Activated effector memory CD4-positive, alpha-beta T cell treated with anti-CD3 and anti-CD28 coated beads, Interleukin-2, amount 50 U/mL, for 16 hours (primary cell): ENCODE data around the gene CCHCR1.
"Not testable (repeated sequence)": the region's sequence is repeated elsewhere in the genome, so short reads cannot be mapped to it uniquely, and the experiment has no call there.

Experiments
- DNase-seq: peaks from one replicate; pipeline ENCODE4 v3.0.0-alpha.2; 2020

Gene CCHCR1, protein sequence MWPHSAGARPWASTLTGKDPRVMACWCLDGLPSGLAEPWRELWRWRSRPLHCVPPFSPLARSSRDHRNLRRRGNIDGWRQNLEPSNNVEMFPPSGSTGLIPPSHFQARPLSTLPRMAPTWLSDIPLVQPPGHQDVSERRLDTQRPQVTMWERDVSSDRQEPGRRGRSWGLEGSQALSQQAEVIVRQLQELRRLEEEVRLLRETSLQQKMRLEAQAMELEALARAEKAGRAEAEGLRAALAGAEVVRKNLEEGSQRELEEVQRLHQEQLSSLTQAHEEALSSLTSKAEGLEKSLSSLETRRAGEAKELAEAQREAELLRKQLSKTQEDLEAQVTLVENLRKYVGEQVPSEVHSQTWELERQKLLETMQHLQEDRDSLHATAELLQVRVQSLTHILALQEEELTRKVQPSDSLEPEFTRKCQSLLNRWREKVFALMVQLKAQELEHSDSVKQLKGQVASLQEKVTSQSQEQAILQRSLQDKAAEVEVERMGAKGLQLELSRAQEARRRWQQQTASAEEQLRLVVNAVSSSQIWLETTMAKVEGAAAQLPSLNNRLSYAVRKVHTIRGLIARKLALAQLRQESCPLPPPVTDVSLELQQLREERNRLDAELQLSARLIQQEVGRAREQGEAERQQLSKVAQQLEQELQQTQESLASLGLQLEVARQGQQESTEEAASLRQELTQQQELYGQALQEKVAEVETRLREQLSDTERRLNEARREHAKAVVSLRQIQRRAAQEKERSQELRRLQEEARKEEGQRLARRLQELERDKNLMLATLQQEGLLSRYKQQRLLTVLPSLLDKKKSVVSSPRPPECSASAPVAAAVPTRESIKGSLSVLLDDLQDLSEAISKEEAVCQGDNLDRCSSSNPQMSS

GRCh38 chr6:31157513-31158139 lies at the start of gene CCHCR1:
Gene CCHCR1 (minus strand): TSS chr6:31157802. CDS start chr6:31157600, 202 bp downstream.
- no peak for DNase-seq

DNA sequence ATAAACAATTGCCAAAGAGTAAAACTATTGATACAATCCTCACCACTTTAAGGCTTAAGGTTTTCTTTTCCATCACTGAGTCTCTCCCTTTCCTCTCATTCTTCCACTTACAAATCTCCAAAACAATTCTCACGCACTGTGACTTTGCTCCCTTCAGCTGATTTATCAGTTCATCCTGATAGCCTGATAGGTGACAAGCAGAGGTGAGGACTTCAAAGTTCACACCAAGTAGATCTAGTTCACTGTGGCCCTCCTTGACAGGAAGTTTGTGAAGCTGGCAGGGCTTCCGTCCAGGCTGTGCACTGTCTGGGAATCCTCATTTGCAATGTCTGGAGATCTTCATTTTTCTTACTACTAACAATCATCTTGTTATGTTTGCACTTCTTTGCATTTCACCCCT lies 48.0 kb upstream of the CCHCR1 start:
- DNase-seq = no peak

DNA sequence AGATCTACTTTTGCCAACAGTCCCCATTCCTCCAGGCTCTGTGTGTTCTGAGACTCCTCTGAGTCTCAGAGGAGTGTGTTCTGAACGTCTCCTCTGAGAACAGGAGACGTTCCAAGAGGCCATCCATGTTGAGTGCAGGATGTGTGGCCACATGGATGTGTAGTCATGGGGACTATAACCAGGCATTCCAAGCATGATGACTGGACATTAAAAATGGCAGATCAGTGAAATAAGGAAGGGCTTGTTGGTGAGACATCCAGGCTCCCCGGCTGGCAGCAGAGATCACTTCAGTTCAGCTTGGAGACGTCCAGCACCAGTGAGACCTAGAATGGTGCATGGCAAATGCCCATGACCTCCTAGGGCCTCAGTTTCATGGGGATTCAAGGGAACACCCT lies 47.1 kb upstream of the CCHCR1 start:
- DNase-seq = no peak

DNA sequence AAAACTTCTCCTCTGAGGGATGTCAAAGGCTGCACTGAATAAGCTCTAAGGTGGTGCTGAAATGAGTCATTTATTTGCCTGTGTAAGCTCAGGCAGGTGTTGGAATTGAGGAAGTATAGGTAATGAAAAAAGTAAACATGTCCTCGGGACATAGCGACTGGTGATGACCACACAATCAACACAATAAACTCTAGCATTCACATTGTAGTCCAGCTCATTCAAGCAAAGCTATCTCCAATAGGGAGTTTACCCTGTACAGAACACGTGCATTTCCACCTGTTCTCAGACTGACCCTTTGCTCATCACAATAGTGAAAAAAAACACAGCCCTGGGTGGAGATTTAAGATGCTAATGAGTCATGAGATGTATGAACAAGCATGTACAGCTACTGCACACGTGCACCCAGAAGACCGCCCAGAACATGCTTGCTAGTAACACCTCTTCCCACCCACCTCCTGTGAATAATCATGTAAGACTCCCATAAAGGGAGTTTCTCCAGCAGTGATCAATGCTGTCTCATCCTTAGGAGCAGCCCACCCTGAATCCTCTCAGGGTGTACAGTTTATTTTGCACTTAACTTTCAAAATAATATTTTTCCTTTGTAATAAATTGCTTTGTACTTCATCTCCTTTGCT lies 45.9 kb upstream of the CCHCR1 start:
- DNase-seq = peak; percentile 87

DNA sequence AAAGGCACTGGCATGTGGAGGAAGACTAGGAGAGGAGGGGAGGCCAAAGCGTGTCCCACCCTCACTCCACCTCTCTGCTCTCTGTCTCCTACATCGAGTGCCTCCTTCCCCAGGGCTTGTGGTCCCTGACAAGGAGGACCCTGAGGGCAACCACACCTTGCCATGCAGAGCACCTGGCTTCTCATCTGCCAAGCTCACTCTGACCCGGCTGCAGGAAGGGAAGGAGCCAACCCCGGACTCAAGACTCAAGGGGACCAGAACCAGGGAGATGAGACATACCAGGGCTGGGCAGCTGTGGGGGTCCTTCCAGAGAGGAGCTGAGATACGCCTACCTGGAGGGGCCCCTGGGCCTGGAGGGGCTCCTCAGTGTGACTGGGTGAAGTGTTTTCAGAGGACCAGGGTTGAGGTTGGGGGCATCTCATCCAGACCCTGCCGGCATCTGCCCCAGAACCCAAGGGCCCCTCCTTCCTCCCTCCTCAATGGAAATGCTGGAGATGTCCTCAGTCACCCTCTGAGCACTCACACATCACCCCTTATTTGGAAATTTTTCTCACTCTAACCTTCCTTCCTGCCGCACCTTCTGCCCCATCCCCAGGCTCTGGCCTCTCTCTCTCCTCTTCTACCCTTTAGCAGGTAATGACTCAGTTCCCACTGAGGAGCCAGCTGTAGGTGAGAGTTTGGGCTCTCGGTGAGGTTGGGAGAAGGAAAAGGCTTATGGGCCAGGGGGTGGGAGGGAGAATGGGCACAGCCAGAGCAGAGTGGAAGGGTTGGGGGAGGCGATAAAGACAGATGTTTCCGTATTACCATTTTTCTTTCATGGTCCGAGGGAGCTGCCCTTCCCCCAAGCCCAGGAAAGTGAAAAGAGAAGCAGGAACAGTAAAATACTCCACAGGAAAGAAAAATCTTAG lies 44.9 kb upstream of the CCHCR1 start:
- peak; percentile 66 for DNase-seq

GRCh38 chr6:31199105-31199452 lies 41.5 kb upstream of the CCHCR1 start:
- not testable (repeated sequence) for DNase-seq

- DNase-seq = peak; percentile 98
Observed at GRCh38 chr6:31197559-31198305, 40.1 kb upstream of the CCHCR1 start.

- DNase-seq = not testable (repeated sequence)
Observed at GRCh38 chr6:31196251-31197022, 38.8 kb upstream of the CCHCR1 start.

GRCh38 chr6:31195308-31195979 lies 37.8 kb upstream of the CCHCR1 start:
- DNase-seq = peak; percentile 62

GRCh38 chr6:31194061-31194834 lies 36.6 kb upstream of the CCHCR1 start:
- no peak for DNase-seq

DNA sequence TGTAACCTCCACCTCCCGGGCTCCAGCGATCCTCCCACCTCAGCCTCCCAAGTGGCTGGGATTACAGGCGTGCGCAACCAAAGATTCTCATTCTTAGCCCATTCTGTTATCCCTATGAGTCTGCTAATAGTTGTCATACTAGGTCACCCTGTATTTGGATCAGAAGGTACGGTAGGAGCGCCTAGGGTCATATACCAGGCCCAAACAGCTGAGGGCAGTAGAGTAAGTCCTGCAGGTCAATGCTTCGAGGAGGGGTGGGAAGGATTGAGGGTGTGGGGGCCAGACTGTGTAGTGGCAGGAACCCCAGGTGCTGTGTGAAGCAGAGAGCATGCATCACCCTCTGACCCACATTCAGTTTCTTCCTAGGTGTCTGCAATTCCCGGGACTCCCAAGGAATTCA lies 35.6 kb upstream of the CCHCR1 start:
- DNase-seq = peak; percentile 51

- peak; percentile 84 for DNase-seq
Observed at GRCh38 chr6:31192431-31193105, 35.0 kb upstream of the CCHCR1 start.

DNA sequence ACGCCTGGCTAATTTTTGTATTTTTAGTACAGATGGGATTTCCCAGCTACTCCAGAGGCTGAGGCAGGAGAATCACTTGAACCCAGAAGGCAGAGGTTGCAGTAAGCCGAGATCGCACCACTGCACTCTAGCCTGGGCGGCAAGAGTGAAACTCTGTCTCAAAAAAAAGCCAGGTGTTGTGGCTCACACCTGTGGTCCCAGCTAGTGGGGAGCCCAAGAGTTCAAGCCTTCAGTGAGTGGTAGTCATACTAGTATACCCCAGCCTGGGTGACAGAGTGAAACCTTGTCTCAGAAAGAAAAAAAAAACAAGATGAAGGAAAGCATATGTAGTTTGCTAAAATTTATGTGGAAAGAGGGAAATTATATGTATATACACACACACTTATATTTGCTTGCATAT lies 32.9 kb upstream of the CCHCR1 start:
- no peak for DNase-seq

DNA sequence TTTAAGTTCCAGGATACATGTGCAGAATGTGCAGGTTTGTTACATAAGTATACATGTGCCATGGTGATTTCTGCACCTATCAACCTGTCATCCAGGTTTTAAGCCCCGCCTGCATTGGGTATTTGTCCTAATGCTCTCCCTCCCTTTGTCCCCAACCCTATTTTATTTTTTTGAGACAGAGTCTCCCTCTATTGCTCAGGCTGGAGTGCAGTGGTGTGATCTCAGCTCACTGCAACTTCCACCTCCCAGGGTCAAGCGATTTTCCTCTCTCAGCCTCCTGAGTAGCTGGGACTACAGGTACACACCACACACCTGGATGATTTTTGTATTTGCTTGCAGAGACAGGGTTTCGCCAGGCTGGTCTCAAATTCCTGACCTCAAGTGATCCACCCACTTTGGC lies 31.6 kb upstream of the CCHCR1 start:
- peak; percentile 19 for DNase-seq

DNA sequence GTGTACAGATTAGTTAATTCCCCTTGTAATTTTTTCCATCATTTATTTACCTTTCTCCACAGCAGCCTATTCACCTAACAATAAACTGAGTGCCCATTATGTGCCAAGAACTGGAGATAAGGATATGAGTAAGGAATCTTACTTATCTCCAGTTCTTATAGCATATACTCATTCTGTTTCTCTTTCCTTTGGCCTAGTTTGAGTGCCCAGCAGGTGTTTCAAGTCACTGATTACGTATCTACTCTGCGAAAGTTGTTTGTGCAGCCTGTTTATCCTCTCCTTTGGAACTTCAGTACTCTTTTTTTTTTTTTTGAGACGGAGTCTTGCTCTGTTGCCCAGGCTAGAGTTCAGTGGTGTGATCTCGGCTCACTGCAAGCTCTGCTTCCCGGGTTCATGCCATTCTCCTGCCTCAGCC lies 30.2 kb upstream of the CCHCR1 start:
- no peak for DNase-seq

DNA sequence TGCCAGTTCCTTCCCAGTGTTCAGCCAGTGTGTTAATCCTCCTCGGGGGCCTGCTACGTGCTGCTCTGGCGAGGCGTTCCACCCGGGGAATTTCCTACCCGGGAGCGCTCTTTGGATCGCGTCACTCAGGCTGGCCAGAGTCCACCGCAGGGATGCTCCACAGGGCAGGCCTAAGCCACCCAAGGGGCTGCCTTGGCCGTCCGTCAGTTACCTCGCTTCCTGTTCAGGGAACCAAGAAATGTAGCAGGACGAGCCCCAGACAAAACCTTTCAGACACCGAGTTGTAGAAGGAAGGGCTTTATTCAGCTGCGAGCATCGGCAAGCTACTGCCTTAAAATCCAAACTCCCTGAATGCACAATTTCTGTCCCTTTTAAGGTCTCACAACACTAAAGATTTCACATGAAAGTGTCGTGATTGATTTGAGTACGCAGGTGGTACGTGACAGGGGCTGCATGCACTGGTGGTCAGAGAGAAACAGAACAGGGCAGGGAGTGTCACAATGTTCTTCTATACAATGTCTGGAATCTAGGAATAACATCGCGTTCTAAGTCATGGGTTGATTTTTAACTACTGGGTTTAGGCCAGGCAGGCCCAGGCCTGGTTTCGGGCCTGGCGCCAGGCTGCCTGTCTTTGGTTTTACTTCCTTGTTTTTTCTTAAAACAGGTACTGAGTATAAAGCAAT lies 28.6 kb upstream of the CCHCR1 start:
- peak; percentile 22 for DNase-seq

- peak; percentile 4 for DNase-seq
Observed at GRCh38 chr6:31185695-31186051, 28.1 kb upstream of the CCHCR1 start.

DNA sequence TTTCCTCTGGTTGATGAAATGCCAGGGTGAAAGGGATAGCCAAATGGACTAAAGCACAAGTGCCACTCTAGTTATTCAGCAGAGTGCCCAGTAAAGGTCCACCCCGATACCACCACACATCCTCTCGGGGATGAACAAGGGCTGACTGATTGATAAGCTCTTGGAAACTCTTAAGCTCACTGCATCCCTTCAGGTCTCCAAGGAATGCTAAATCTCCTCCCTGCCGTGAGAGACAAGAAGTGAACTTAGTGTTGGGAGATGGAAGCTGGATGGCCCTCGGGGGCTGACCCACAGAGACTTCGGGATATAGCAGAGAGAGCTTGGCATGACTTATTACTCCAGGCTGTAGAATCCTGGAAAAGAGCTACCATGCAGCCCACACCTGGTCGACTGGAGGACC lies 26.3 kb upstream of the CCHCR1 start:
- not testable (repeated sequence) for DNase-seq
